SK-N-SH (cell line): ENCODE data around the gene TEKT5. TPM values are rescaled to one million over a fixed set of nuclear protein-coding genes. Genes with fewer than 3 reads are reported as not detected.

ENCODE experiments used
- CTCF ChIA-PET: fragments of 300-600, 350-600 bp; formaldehyde crosslinking; extraction: SDS; loops from one replicate; lab custom pipeline; 2021; lab: Yijun Ruan, JAX
- POLR2A ChIA-PET: fragments of 350-600 bp; sonication (Branson Sonifier 250); formaldehyde crosslinking; extraction: SDS; loops from one replicate; lab custom pipeline; 2020; ENCODE audit warnings: antibody characterized with exemption, inconsistent platforms; lab: Yijun Ruan, JAX
- DNase-seq: peaks from one replicate; pipeline ENCODE4 v3.0.0; 2012
- H2AFZ ChIP-seq: fragments of 200-600 bp; sonication (generic); 2 replicates; pipeline ENCODE4 v1.8.1; 2016; ENCODE audit warnings: antibody characterized with exemption, mild to moderate bottlenecking, low read depth
- H3F3A ChIP-seq: fragments of 200-600 bp; sonication (generic); replicated peaks from 2 replicates; pipeline ENCODE3; 2016; ENCODE audit warnings: antibody characterized with exemption, mild to moderate bottlenecking; ENCODE audit not compliant: insufficient read depth
- H3K27ac ChIP-seq, 2 experiments: fragments of 200-500 bp in 1 of 2; fragments of 200-600 bp in 1 of 2; sonication (Bioruptor generic) in 1 of 2; sonication (generic), shearing (Covaris generic) in 1 of 2; 2 replicates each; pipeline versions ENCODE4 v1.5.1 to v1.6.1; 2014 to 2016; ENCODE audit warnings: low read depth in 2 of 2, inconsistent platforms in 1 of 2, low read length in 1 of 2, mild to moderate bottlenecking in 1 of 2, mixed read lengths in 1 of 2
- H3K27me3 ChIP-seq: fragments of 200-600 bp; sonication (generic), shearing (Covaris generic); 2 replicates; pipeline ENCODE4 v1.6.1; 2016; ENCODE audit warnings: mixed run types; ENCODE audit not compliant: insufficient read depth
- H3K36me3 ChIP-seq, 2 experiments: fragments of 200-500 bp in 1 of 2; fragments of 200-600 bp in 1 of 2; sonication (Bioruptor generic) in 1 of 2; sonication (generic) in 1 of 2; replicated peaks in 1 of 2; 2 replicates each; pipeline versions ENCODE3 to v1.5.1; 2014 to 2016; ENCODE audit warnings: low read length in 1 of 2, mild to moderate bottlenecking in 1 of 2; ENCODE audit not compliant: insufficient read depth in 2 of 2, control insufficient read depth in 1 of 2
- H3K4me1 ChIP-seq, 2 experiments: fragments of 200-500 bp in 1 of 2; fragments of 200-600 bp in 1 of 2; sonication (Bioruptor generic) in 1 of 2; sonication (generic), shearing (Covaris generic) in 1 of 2; 2 replicates each; pipeline versions ENCODE4 v1.5.1 to v1.6.1; 2014 to 2016; ENCODE audit warnings: low read depth in 1 of 2, low read length in 1 of 2, mixed run types in 1 of 2; ENCODE audit not compliant: insufficient read depth in 2 of 2, control insufficient read depth in 1 of 2
- H3K4me2 ChIP-seq: fragments of 200-600 bp; sonication (generic), shearing (Covaris generic); 2 replicates; pipeline ENCODE4 v1.6.1; 2017; ENCODE audit warnings: mixed run types
- H3K4me3 ChIP-seq, 2 experiments: fragments of 200-500 bp in 1 of 2; fragments of 200-600 bp in 1 of 2; sonication (Bioruptor generic) in 1 of 2; sonication (generic), shearing (Covaris generic) in 1 of 2; 2 replicates each; pipeline versions ENCODE4 v1.5.1 to v1.8.1; 2014 to 2016; ENCODE audit warnings: low read depth in 2 of 2, inconsistent platforms in 1 of 2, low read length in 1 of 2, mild to moderate bottlenecking in 1 of 2, mixed read lengths in 1 of 2, moderate library complexity in 1 of 2
- H3K79me2 ChIP-seq: fragments of 200-600 bp; sonication (generic); 2 replicates; pipeline ENCODE4 v1.8.1; 2017; ENCODE audit warnings: mild to moderate bottlenecking; ENCODE audit not compliant: insufficient read depth
- H3K9ac ChIP-seq: fragments of 200-600 bp; sonication (generic); 2 replicates; pipeline ENCODE4 v1.6.1; 2017; ENCODE audit warnings: mixed run types
- H3K9me2 ChIP-seq: fragments of 200-600 bp; sonication (generic); 2 replicates; pipeline ENCODE4 v1.6.1; 2017; ENCODE audit warnings: mixed run types
- H3K9me3 ChIP-seq: fragments of 200-600 bp; sonication (generic); 2 replicates; pipeline ENCODE4 v1.6.1; 2017; ENCODE audit warnings: mixed run types, mild to moderate bottlenecking, moderate library complexity
- H4K20me1 ChIP-seq: fragments of 200-600 bp; sonication (generic); 2 replicates; pipeline ENCODE4 v1.6.1; 2017; ENCODE audit warnings: mild to moderate bottlenecking, mixed run types; ENCODE audit not compliant: insufficient read depth
- EP300 ChIP-seq, 2 experiments: IDR thresholded peaks; 2 replicates each; pipeline versions ENCODE4 v1.4.0 to v1.6.1; 2012; ENCODE audit warnings: borderline replicate concordance in 1 of 2, low read depth in 1 of 2, low read length in 1 of 2
- FOXM1 ChIP-seq: IDR thresholded peaks from 2 replicates; pipeline ENCODE4 v1.4.0; 2012; ENCODE audit warnings: low read depth, mild to moderate bottlenecking
- GATA2 ChIP-seq: sonication (generic); formaldehyde crosslinking; IDR thresholded peaks from 2 replicates; pipeline ENCODE4 v1.5.0; 2020; ENCODE audit warnings: mild to moderate bottlenecking, missing genetic modification reagents
- IRF3 ChIP-seq: fragments of 150-350 bp; IDR thresholded peaks from 2 replicates; pipeline ENCODE4 v1.6.1; 2016; ENCODE audit warnings: mild to moderate bottlenecking, low read depth, low read length
- MAX ChIP-seq: IDR thresholded peaks from 2 replicates; pipeline ENCODE4 v1.4.0; 2012; ENCODE audit warnings: low read depth
- NFIC ChIP-seq: IDR thresholded peaks from 2 replicates; pipeline ENCODE4 v1.4.0; 2012; ENCODE audit warnings: borderline replicate concordance
- NRF1 ChIP-seq: IDR thresholded peaks from 2 replicates; pipeline ENCODE4 v1.6.1; 2012; ENCODE audit warnings: low read depth, mild to moderate bottlenecking, low read length
- POLR2AphosphoS5 ChIP-seq: IDR thresholded peaks from 2 replicates; pipeline ENCODE4 v1.6.1; 2012; ENCODE audit warnings: low read depth, low read length
- RAD21 ChIP-seq: IDR thresholded peaks from 2 replicates; pipeline ENCODE4 v1.6.1; 2012; ENCODE audit warnings: mild to moderate bottlenecking, low read length
- RCOR1 ChIP-seq: fragments of 150-350 bp; IDR thresholded peaks from 2 replicates; pipeline ENCODE4 v1.6.1; 2017; ENCODE audit warnings: antibody characterized with exemption, low read length
- REST ChIP-seq: IDR thresholded peaks from 2 replicates; pipeline ENCODE4 v1.6.1; 2012; ENCODE audit warnings: mild to moderate bottlenecking, low read depth, low read length, moderate library complexity
- RXRA ChIP-seq: IDR thresholded peaks from 2 replicates; pipeline ENCODE4 v1.4.0; 2012; ENCODE audit warnings: low read depth, mild to moderate bottlenecking, borderline replicate concordance
- SIN3A ChIP-seq: IDR thresholded peaks from 2 replicates; pipeline ENCODE4 v1.6.1; 2012; ENCODE audit warnings: low read depth, mild to moderate bottlenecking, low read length, moderate library complexity, borderline replicate concordance
- TAF1 ChIP-seq: IDR thresholded peaks from 2 replicates; pipeline ENCODE4 v1.6.1; 2012; ENCODE audit warnings: low read depth, mild to moderate bottlenecking, low read length, moderate library complexity, borderline replicate concordance
- TCF12 ChIP-seq: IDR thresholded peaks from 2 replicates; pipeline ENCODE4 v1.4.0; 2012
- TEAD4 ChIP-seq: IDR thresholded peaks from 2 replicates; pipeline ENCODE4 v1.4.0; 2012; ENCODE audit warnings: mild to moderate bottlenecking, borderline replicate concordance; ENCODE audit not compliant: insufficient read depth
- USF2 ChIP-seq: fragments of 150-350 bp; IDR thresholded peaks from 2 replicates; pipeline ENCODE4 v1.6.1; 2017; ENCODE audit warnings: antibody characterized with exemption, low read length, low read depth, borderline replicate concordance
- YY1 ChIP-seq: IDR thresholded peaks from 2 replicates; pipeline ENCODE4 v1.4.0; 2012; ENCODE audit warnings: low read depth, mild to moderate bottlenecking
- ZBTB33 ChIP-seq: IDR thresholded peaks from 2 replicates; pipeline ENCODE4 v1.4.0; 2012; ENCODE audit warnings: low read depth, borderline replicate concordance
- WGBS: methylation state at CpG from one replicate; pipeline ENCODE4 v1.1.6; 2017; ENCODE audit warnings: low lambda C conversion rate; 5-methylcytosine and 5-hydroxymethylcytosine counted together
- polyA plus RNA-seq, 3 experiments: library from polyadenylated mRNA; depleted of rRNA; stranded (reverse); fragments of >200 nt; gene quantifications; 2 replicates each; pipeline ENCODE4 v1.2.3, GENCODE V29; 2012

TEKT5 gene
- polyA plus RNA-seq, 1 of the 3 experiments (the other 2 are of a cell fraction) = not detected

- Histone ChIP-seq H3K9me2 (no peaks in the 10 kb centered on the region), H3K79me2 (no peaks in the 10 kb centered on the region), H3K27ac (no peak overlapping the region), H2AFZ (no peak overlapping the region), H3K4me3 (no peak overlapping the region), H3K9me3 (no peaks in the 10 kb centered on the region), H4K20me1 (no peaks in the 10 kb centered on the region), H3F3A (no peaks in the 10 kb centered on the region), H3K27me3 (no peaks in the 10 kb centered on the region), H3K4me1 (no peaks in the 10 kb centered on the region), H3K36me3 (no peaks in the 10 kb centered on the region), H3K9ac (no peak overlapping the region), H3K4me2 (no peak overlapping the region)
- no peak for DNase-seq
- ChIA-PET POLR2A (no interaction called here), CTCF (interaction anchor here (1.3 to 1.4 kb wide), 2 partner anchors 30 to 125 kb away, joined by 3 to 4 read pairs; no protein-coding TSS in a partner anchor)
- TF ChIP-seq TAF1 (no peak), EP300 (IDR thresholded peaks at IDR 0.05; ENCODE audit: borderline replicate concordance in 1 of 2, low read depth in 1 of 2, low read length in 1 of 2) (no peak), TCF12 (no peak), RXRA (no peak), NFIC (no peak), TEAD4 (no peak), POLR2AphosphoS5 (no peak), RCOR1 (no peak), SIN3A (no peak), FOXM1 (no peak), YY1 (no peak)
- WGBS = 61% methylated on average over 9 of the region's 9 CpGs
Observed at GRCh38 chr16:10646581-10647263, 48.0 kb downstream of the TEKT5 start.

GRCh38 chr16:10646228-10646580 lies 48.5 kb downstream of the TEKT5 start:
- POLR2A ChIA-PET = no interaction called here
- CTCF ChIA-PET = interaction anchor here (1.3 to 1.4 kb wide), 2 partner anchors 29 to 124 kb away, joined by 3 to 4 read pairs; no protein-coding TSS in a partner anchor
- no peaks in the 10 kb centered on the region for H3K27me3 ChIP-seq
- TF ChIP-seq USF2 = no peak
- no peak for TF ChIP-seq NRF1
- TF ChIP-seq ZBTB33 = no peak
- TF ChIP-seq GATA2 (CRISPR knock-in tag) = no peak
- no peak for TF ChIP-seq MAX
- no peak for TF ChIP-seq REST
- no peak for TF ChIP-seq POLR2AphosphoS5
- no peak for TF ChIP-seq IRF3
- no peak for TF ChIP-seq RAD21

More at GRCh38 chr16:10646228-10646580, 48.5 kb downstream of the TEKT5 start:
- Histone ChIP-seq H3K27ac (no peak overlapping the region), H3K79me2 (no peaks in the 10 kb centered on the region), H3K9me3 (no peaks in the 10 kb centered on the region), H3K9ac (no peak overlapping the region), H3K9me2 (no peaks in the 10 kb centered on the region), H2AFZ (no peak overlapping the region), H3K4me1 (no peaks in the 10 kb centered on the region), H3K4me3 (no peak overlapping the region), H3K36me3 (no peaks in the 10 kb centered on the region), H4K20me1 (no peaks in the 10 kb centered on the region), H3K4me2 (no peak overlapping the region), H3F3A (no peaks in the 10 kb centered on the region)
- 0% methylated on average over 1 of the region's 1 CpG for WGBS
- no peak for DNase-seq
